Psoas muscle (tissue), 8 donors: Measurements from ENCODE around the gene ATCAY. TPM values are rescaled to one million over a fixed set of nuclear protein-coding genes. Genes with fewer than 3 reads are reported as not detected.
"Not testable (repeated sequence)": the region's sequence is repeated elsewhere in the genome, so short reads cannot be mapped to it uniquely, and the experiment has no call there.

Source experiments
- ATAC-seq, 4 donors: fragments of 200-7000 bp; cut with Tn5 transposase; one replicate each; pipeline ENCODE4 v1.9.1; 2020; ENCODE audit warnings: moderate library complexity in 3 of 4, mild to moderate bottlenecking in 2 of 4
- DNase-seq, 2 donors: peaks; one replicate each; pipeline ENCODE4 v3.0.0-alpha.2; 2020
- H3K27ac ChIP-seq: fragments of 200-600 bp; one replicate; pipeline ENCODE4 v1.8.0; 2022
- H3K27me3 ChIP-seq, 3 donors: fragments of 200-600 bp in 1 of 3; one replicate each; pipeline versions ENCODE4 v1.6.1 to v1.8.0; 2013 to 2022; ENCODE audit warnings: low read length in 2 of 3, mild to moderate bottlenecking in 2 of 3, moderate library complexity in 1 of 3; ENCODE audit not compliant: insufficient read depth in 3 of 3
- H3K36me3 ChIP-seq, 2 donors: fragments of 200-600 bp in 1 of 2; one replicate each; pipeline versions ENCODE4 v1.6.1 to v1.8.0; 2013 to 2022; ENCODE audit warnings: low read depth in 1 of 2, mild to moderate bottlenecking in 1 of 2, moderate library complexity in 1 of 2; ENCODE audit not compliant: insufficient read depth in 1 of 2
- H3K4me1 ChIP-seq: fragments of 200-600 bp; one replicate; pipeline ENCODE4 v1.8.0; 2022
- H3K4me3 ChIP-seq: fragments of 200-600 bp; one replicate; pipeline ENCODE4 v1.8.0; 2022; ENCODE audit warnings: mild to moderate bottlenecking
- H3K9me3 ChIP-seq: fragments of 200-600 bp; one replicate; pipeline ENCODE4 v1.8.0; 2022
- WGBS, 3 donors: extraction: QIAGEN DNeasy Blood & Tissue Kit; methylation state at CpG; one replicate each; pipeline versions ENCODE4 v1.1.6 to v1.1.7; 2013; 5-methylcytosine and 5-hydroxymethylcytosine counted together
- intact Hi-C, 2 donors: fragments of 100-400 bp; cut with DNase I; formaldehyde crosslinking; loops; one replicate each; pipeline versions ENCODE4 v1.11.0 to v1.14.2; 2022
- polyA plus RNA-seq, 3 donors: library from polyadenylated mRNA; stranded (reverse); fragments of 200-250 nt; gene quantifications; one replicate each; pipeline ENCODE4 v1.2.3, GENCODE V29; 2013
- total RNA-seq, 4 donors: library from RNA; stranded (reverse); fragmentation: NEBNext Ultra II Directional in 2 of 4; extraction: Animal tissue kit (Norgen Biotek cat#: 25700) in 2 of 4; gene quantifications; one replicate each; pipeline versions ENCODE4 v1.2.1 to v1.2.4, GENCODE V29; 2021 to 2023
- TF ChIP-seq, protein P1 (sequence below): fragments of 200-600 bp; IDR thresholded peaks from one replicate; pipeline ENCODE4 v1.8.0; 2022; ENCODE audit warnings: antibody characterized with exemption
- donor health status: healthy with polysubstance abuse.
- donor health status: DM: no; HTN: no; CAD: no; lungs with moderate emphysema.
- donor health status: Bipolar disorder and iron deficiency.
- donor health status: healthy.
- donor health status: DM: yes; HTN: yes; CAD: no.
- donor health status: DM: no; HTN: no; CAD: no.
- donor health status: DM: no; HTN: no; CAD: no.
- donor health status: DM: yes; HTN: yes; CAD: no.

Gene ATCAY
- total and polyA plus RNA-seq, 7 donors = 0.04 TPM; not detected in 6

DNA sequence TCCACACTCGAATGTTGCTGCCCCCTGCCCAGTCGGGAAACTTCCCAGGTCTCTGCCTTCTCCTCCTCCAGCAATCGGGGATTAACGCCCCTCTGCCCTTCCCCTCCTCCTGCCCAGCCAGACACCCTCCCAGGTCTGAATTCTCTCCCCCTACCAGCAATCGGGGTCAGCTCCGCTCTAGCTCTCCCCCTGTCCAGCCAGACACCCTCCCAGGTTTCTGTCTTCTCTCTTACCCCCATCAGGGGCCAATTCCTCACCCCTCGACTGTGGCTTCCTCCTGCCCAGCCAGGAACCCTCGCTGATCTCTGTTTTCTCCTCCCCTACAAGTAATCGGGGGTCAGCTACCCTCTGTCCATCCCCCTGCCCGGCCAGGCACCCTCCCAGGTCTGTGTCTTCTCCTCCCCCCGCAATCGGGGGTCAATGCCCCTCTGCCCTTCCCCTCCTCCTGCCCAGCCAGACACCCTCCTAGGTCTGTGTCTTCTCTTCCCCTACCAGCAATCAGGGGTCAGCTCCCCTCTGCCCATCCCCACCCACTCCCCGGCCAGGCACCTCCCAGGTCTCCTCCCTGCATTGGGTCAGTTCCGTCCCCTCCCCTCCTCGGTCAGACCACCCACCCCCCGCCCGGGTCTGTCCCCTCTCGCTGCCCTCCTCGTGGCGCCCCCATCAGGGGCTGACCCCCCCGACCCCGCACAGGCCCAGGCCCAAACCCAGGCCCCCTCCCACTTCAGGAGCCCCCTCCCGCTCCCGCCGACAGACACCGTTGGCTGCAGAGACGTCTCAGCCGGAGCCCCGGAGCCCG, 12.3 kb upstream of the ATCAY start:
- Histone ChIP-seq H3K27me3 (peaks cover 0 to 61% (median 26%) of the 10 kb centered on the region in 3 donors), H3K27ac (no peak overlapping the region), H3K9me3 (no peaks in the 10 kb centered on the region), H3K36me3 (no peaks in the 10 kb centered on the region), H3K4me3 (no peak overlapping the region), H3K4me1 (no peaks in the 10 kb centered on the region)
- DNase-seq (no peak), ATAC-seq (no peak)
- WGBS, 3 donors = 6 to 10% (median 8%) methylated on average over 22 to 30 of the region's 30 CpGs
- TF ChIP-seq, protein P1, sequence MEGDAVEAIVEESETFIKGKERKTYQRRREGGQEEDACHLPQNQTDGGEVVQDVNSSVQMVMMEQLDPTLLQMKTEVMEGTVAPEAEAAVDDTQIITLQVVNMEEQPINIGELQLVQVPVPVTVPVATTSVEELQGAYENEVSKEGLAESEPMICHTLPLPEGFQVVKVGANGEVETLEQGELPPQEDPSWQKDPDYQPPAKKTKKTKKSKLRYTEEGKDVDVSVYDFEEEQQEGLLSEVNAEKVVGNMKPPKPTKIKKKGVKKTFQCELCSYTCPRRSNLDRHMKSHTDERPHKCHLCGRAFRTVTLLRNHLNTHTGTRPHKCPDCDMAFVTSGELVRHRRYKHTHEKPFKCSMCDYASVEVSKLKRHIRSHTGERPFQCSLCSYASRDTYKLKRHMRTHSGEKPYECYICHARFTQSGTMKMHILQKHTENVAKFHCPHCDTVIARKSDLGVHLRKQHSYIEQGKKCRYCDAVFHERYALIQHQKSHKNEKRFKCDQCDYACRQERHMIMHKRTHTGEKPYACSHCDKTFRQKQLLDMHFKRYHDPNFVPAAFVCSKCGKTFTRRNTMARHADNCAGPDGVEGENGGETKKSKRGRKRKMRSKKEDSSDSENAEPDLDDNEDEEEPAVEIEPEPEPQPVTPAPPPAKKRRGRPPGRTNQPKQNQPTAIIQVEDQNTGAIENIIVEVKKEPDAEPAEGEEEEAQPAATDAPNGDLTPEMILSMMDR = no peak
- intact Hi-C loops = loop anchor here in 1 of 2 donors (10.0 kb wide), 1 partner anchor 357 kb away; the partner anchor contains the start of gene EBI3

DNA sequence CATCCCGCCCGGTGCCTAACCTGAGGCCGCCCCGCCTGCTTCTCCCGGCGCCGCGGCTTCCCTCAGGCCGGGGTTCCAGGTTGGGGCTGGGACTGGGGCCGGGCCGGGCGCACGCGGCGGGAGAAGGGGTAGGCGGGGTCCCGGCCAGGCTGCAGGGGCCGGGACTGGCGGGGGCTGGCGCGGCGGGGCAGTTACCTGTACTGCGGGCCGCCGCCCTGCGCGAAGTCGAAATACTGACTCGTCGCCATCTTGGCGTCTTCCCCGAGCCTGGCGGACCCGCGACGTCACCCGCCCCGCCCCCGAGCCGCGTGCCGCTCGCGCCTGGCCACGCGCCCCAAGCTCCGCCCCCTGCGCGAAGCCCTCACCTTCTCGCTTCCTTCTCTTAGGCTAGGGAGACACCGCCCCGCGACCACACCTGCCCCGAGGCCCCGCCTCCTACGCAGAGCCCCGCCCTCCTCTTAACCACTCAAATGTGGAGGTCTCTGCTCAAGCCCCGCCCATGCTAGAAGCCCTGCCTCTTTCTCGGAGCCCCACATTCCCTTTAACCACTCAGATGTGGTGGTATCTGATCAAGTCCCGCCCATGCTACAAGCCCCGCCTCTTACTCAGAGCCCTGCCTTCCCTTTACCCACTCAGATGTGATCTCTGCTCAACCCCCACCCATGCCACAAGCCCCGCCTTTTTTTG, 11.6 kb upstream of the ATCAY start, which contains the start of gene ZFR2:
TSS of gene ZFR2 (minus strand) at position 269 of the 687 bp plus-strand sequence. CDS start at position 248, 21 bp downstream.
- no peak within 1 kb of the TSS for H3K4me3 ChIP-seq
- DNase-seq (no peak), ATAC-seq (no peak)
- H3K4me1 ChIP-seq = no peaks in the 10 kb centered on the region
- TF ChIP-seq, protein P1 = no peak
- no peak within 1 kb of the TSS for H3K27ac ChIP-seq
- H3K36me3 ChIP-seq = no peaks in the 10 kb centered on the region
- peaks cover 0 to 61% (median 26%) of the 10 kb centered on the region in 3 donors for H3K27me3 ChIP-seq
- H3K9me3 ChIP-seq = no peaks in the 10 kb centered on the region
- intact Hi-C loops = loop anchor here in 1 of 2 donors (10.0 kb wide), 1 partner anchor 356 kb away; the partner anchor contains the start of gene EBI3
- WGBS, 3 donors = 7 to 10% (median 7%) methylated on average over 31 to 62 of the region's 62 CpGs

DNA sequence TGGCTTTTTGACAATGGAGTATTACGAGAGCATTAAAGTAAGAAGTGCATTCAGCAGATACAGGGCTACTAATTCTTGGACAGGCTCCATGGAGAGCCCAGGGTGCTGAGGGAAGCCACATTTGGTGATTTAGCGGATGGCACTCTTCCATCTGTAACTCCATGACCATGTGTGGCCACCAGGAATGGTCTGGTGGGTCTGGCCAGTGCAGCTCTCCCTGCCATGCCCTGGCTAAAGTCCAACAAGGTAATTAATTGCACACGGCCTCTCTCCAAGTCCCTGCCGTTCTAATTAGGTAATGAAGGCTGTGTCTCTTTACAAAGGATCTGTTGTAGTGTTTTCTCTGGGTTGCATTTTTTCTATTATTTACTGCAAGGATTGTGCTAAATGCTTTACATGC, 7.3 kb upstream of the ATCAY start:
- Histone ChIP-seq H3K9me3 (no peaks in the 10 kb centered on the region), H3K27me3 (peaks cover 0 to 43% (median 23%) of the 10 kb centered on the region in 3 donors), H3K36me3 (no peaks in the 10 kb centered on the region), H3K4me1 (no peaks in the 10 kb centered on the region), H3K4me3 (no peak overlapping the region), H3K27ac (no peak overlapping the region)
- no peak for DNase-seq
- TF ChIP-seq, protein P1 = no peak
- intact Hi-C loops = no loop called here
- no peak for ATAC-seq
- WGBS, 3 donors = 47 to 59% (median 58%) methylated on average over 4 of the region's 4 CpGs

GRCh38 chr19:3874695-3875094, 5.8 kb upstream of the ATCAY start:
- H3K36me3 ChIP-seq, intact Hi-C loops, H3K27ac ChIP-seq, H3K4me3 ChIP-seq, H3K4me1 ChIP-seq, ATAC-seq, DNase-seq, H3K9me3 ChIP-seq: not testable (repeated sequence)
- WGBS, 3 donors = 67 to 77% (median 72%) methylated on average over 13 of the region's 13 CpGs
- peaks cover 0 to 41% (median 14%) of the 10 kb centered on the region in 3 donors for H3K27me3 ChIP-seq

DNA sequence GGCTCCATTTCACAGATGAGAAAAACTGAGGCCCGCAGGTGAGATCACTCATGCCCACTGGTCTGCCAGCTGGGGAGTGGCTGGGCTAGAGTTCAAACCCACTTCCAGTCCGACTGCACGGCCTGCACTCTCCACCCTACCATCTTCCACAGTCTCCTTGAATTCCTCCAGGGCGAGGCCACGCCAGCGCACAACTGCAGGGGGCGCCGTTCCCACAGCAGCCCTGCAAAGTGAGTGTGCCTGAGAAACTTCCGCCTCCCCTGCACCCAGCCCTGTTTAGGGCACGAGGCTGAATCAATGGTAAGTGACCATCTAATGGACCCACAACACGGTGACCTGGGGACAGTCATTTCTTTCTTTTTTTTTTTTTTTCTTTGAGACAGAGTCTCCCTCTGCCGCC, 829 bp upstream of the ATCAY start:
- DNase-seq = no peak
- Histone ChIP-seq H3K27me3 (peaks cover 0 to 62% (median 11%) of the 10 kb centered on the region in 3 donors), H3K27ac (no peak overlapping the region), H3K36me3 (no peaks in the 10 kb centered on the region), H3K4me1 (no peaks in the 10 kb centered on the region), H3K4me3 (no peak overlapping the region), H3K9me3 (no peaks in the 10 kb centered on the region)
- ATAC-seq = no peak
- WGBS, 3 donors = 59 to 65% (median 65%) methylated on average over 12 of the region's 12 CpGs
- TF ChIP-seq, protein P1 = no peak
- intact Hi-C loops = no loop called here
